Bronchial epithelial cell (primary cell): Measurements from ENCODE around the gene KCNG2. TPM values are rescaled to one million over a fixed set of nuclear protein-coding genes. Genes with fewer than 3 reads are reported as not detected.

Source experiments
- DNase-seq: peaks from one replicate; pipeline ENCODE4 v3.0.0-alpha.2; 2010; ENCODE audit warnings: low read depth
- FAIRE-seq: peaks from 2 replicates; lab custom pipeline; 2011; peaks lifted over from hg19 to GRCh38; lab: Jason Lieb, UNC
- H3K27me3 ChIP-seq: 2 replicates; pipeline ENCODE4 v1.5.1; 2011; ENCODE audit warnings: low read length; ENCODE audit not compliant: control insufficient read depth, insufficient read depth
- H3K36me3 ChIP-seq: 2 replicates; pipeline ENCODE4 v1.5.1; 2011; ENCODE audit warnings: low read length; ENCODE audit not compliant: control insufficient read depth, insufficient read depth
- H3K4me3 ChIP-seq: 2 replicates; pipeline ENCODE4 v1.5.1; 2011; ENCODE audit warnings: mild to moderate bottlenecking, low read depth, low read length, control low read depth
- CTCF ChIP-seq: IDR thresholded peaks from 2 replicates; pipeline ENCODE4 v1.5.1; 2011; ENCODE audit warnings: mild to moderate bottlenecking, moderate library complexity, low read length, control low read depth, inconsistent platforms; ENCODE audit not compliant: insufficient read depth, severe bottlenecking
- total RNA-seq: library from RNA; depleted of rRNA; stranded (reverse); fragments of >200 nt; gene quantifications from 2 replicates; pipeline ENCODE4 v1.2.1, GENCODE V29; 2014

The KCNG2 gene
- total RNA-seq, 1 donor from 2014 or later = not detected

DNA sequence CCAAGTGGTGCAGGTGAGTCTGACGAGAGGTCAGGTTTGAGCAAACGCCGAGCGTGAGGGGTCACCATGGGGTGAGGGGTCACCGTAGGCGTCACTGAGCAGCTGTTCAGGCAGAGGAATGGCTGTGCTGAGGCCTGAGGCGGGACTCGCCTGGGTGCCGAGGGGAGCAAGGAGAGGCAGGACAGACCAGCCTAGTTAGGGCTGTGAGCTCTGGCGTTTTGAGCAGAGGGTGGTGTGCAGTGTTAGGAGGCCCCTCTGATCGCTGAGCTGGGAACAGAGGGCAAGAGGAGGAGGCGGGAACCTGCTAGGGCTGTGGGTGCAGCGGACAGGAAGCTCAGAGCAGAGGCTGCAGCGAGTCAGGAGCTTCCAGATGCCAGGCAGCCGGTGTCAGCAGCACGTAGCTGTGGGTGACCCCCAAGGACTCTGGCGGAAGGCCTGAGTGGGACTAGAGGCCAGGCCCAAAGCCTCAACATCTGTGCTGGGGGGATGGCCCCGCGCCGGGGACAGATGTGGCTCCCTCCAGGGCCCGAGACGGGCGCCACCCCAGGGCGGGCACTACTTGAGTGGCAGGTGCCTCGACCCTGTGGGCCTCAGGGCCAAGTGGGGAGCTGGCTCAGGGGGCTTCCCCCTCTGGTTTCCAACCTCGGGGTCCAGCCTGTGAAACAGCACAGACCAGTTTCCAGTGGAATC, 55.7 kb downstream of the KCNG2 start:
- FAIRE-seq (no peak), DNase-seq (no peak)
- H3K36me3 ChIP-seq = no peaks in the 10 kb centered on the region
- TF ChIP-seq CTCF = no peak
- peaks cover 4% of the 10 kb centered on the region for H3K27me3 ChIP-seq
- H3K4me3 ChIP-seq = no peak overlapping the region

GRCh38 chr18:79853993-79854364, 56.2 kb downstream of the KCNG2 start:
- DNase-seq (no peak), FAIRE-seq (no peak)
- no peak overlapping the region for H3K4me3 ChIP-seq
- TF ChIP-seq CTCF = no peak
- peaks cover 4% of the 10 kb centered on the region for H3K27me3 ChIP-seq
- H3K36me3 ChIP-seq = no peaks in the 10 kb centered on the region

DNA sequence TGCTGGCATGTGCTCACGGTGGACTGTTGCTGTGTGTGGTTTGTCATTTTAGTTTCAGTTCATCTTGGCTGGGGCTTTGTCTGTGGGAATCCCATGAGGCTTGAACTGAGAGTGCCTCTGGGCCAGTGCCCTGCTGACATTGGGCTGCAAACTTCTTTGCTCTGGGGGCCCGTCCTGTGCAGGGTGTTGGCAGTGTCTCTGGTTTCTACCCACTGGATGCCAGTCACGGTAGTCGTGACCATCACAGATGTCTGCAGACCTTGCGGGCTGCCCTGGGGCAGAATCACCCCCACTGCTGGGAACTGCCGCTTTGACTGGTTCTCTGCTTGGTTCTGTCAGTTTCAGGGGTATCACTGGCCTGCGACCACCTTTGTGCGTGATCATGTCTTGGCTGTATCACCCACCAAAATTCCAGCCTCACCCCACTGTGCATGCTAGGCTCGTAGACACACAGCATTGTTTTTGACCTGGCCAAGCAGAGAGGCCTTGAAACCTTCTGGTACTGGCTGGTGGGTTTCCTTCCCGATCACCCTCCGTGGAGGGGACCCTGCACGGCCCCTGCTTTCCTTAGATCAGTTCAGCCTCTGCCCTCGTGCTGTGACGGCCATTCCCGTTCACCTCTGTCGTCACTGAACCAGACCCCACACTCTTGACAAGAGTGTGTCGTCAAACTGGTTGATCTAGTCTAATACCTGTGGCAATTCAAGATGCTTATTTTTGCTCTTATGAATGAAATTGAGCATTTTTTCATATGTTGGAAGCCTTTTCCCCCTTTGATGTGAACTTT, 57.6 kb downstream of the KCNG2 start:
- DNase-seq (no peak), FAIRE-seq (no peak)
- peaks cover 4% of the 10 kb centered on the region for H3K27me3 ChIP-seq
- TF ChIP-seq CTCF = no peak
- H3K4me3 ChIP-seq = no peak overlapping the region
- H3K36me3 ChIP-seq = no peaks in the 10 kb centered on the region

DNA sequence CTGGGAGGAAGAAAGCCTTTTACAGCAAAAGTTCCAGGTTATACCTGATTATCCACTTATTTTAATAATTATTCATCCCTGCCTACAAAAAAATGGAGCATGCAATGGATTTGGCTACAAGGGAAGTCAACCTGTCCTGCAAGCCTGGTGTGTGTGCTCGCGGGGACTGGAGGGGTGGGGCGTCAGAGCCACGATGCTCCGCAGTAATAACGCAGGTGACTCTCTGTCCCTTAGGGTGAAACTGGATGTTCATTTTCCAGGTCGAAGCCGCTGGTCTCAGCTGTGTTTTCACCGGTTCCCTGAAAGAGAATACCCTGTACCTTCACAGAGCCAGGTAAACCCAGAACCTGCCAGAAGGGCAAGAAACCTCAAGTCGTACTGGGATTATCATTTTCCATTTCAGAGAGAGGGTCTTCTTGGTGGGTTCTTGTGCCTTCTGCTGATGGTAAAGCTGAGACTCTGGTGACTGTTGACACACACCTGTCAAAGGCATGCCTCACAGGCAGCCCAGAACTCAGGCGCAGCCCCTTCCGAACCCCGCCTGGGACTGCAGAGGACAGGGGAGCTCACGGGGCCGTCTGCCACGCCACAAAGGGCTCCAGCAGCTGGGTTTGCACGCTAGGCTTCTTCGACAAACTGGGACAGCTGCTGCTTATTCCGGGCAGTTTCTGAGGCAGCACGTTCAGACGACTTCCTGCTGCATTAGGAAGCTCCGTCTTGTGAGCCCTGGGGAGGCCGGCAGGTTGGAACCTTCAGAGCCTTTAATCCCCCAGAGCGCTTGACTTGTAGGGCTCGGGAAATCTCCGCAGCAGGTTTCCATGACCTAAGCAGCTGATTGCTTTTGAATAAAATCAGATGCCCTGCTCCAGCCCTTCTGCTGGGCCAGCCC, 58.6 kb downstream of the KCNG2 start:
- Histone ChIP-seq H3K4me3 (no peak overlapping the region), H3K36me3 (no peaks in the 10 kb centered on the region), H3K27me3 (peaks cover 4% of the 10 kb centered on the region)
- no peak for TF ChIP-seq CTCF
- no peak for FAIRE-seq
- DNase-seq = peak; percentile 3

DNA sequence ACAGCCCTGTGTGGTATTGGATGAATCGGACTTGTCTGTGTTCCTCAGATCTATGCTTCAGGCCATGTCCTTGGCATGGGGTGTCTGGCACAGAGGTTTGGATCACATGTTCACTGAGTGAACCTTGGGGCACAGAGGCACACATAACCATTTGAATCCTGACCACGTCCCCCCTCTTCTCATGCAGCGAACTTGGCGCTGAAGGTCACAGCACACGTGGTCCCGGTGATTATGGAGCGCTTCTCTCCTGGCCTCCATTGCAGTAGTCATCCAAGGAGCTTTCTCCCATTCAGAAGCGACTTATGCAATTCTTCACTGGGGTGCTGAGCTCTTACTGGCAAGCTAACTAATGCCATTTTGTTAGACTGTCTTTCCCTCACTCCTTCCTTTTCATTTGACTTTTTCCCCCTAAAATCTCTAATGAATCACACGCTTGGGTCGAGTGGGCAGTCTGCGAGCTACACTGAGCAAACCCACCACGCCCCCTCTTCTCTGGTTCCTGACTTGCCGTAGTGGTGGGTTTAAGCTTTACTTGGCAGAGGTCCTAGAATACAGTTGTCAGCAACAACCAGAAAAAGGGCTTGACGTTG, 59.4 kb downstream of the KCNG2 start:
- H3K4me3 ChIP-seq = no peak overlapping the region
- H3K27me3 ChIP-seq = peaks cover 4% of the 10 kb centered on the region
- DNase-seq (peak; percentile 12), FAIRE-seq (no peak)
- H3K36me3 ChIP-seq = no peaks in the 10 kb centered on the region
- no peak for TF ChIP-seq CTCF
